Stimulated activated CD4-positive, alpha-beta T cell treated with anti-CD3 and anti-CD28 coated beads, Interleukin-2, amount 100 ng/mL, for 48 hours (primary cell): Measurements from ENCODE around the gene AP3D1.

Experiments used
- DNase-seq, 2 donors: peaks; one replicate each; pipeline ENCODE4 v3.0.0-alpha.2; 2020

AP3D1 gene

GRCh38 chr19:2058570-2059421, 92.6 kb downstream of the AP3D1 start:
- DNase-seq: no peak

- no peak for DNase-seq
Observed at GRCh38 chr19:2057484-2058469, 93.6 kb downstream of the AP3D1 start.

GRCh38 chr19:2056837-2057192, 94.6 kb downstream of the AP3D1 start:
- no peak for DNase-seq

- DNase-seq: no peak
Observed at GRCh38 chr19:2055931-2056836, 95.2 kb downstream of the AP3D1 start.

GRCh38 chr19:2054763-2055162, 96.6 kb downstream of the AP3D1 start:
- no peak for DNase-seq

- DNase-seq: no peak
Observed at GRCh38 chr19:2053601-2054389, 97.6 kb downstream of the AP3D1 start.

GRCh38 chr19:2051773-2052704, 99.3 kb downstream of the AP3D1 start:
- no peak for DNase-seq

GRCh38 chr19:2050991-2051772, 100.2 kb downstream of the AP3D1 start, which contains the start of gene MKNK2:
MKNK2 (minus strand) TSS chr19:2051244; CDS start chr19:2050851, 393 bp downstream.
- peak; percentile 97 to 99 for DNase-seq
